PC-3 (cell line): ENCODE data around the gene EVL. TPM values are rescaled to one million over a fixed set of nuclear protein-coding genes. Genes with fewer than 3 reads are reported as not detected.
A peak's percentile ranks its signal among the peaks of the same experiment; 100 is the strongest.

Source experiments
- ATAC-seq: fragments of 200-7000 bp; cut with Tn5 transposase; 2 replicates; pipeline ENCODE4 v1.9.1; 2020; ENCODE audit warnings: mild to moderate bottlenecking, moderate library complexity
- BruUV-seq: library from RNA; stranded (reverse); fragments of 400-500 nt; replicated peaks from 2 replicates; lab custom pipeline; 2021; lab: Mats Ljungman, UMichigan
- CTCF ChIA-PET: fragments of 300-600 bp; sonication (Branson Sonifier 250); formaldehyde crosslinking; loops from one replicate; lab custom pipeline; 2022; ENCODE audit warnings: antibody characterized with exemption; lab: Charles Lee
- POLR2A ChIA-PET: fragments of 300-600 bp; sonication (Branson Sonifier 250); formaldehyde crosslinking; loops from one replicate; lab custom pipeline; 2022; ENCODE audit warnings: antibody characterized with exemption; ENCODE audit not compliant: unreplicated experiment; lab: Charles Lee
- DNase-seq: peaks from one replicate; pipeline ENCODE4 v3.0.0-alpha.2; 2015
- H2AFZ ChIP-seq: fragments of 300-600 bp; sonication (generic); 2 replicates; pipeline ENCODE4 v1.6.0; 2016; ENCODE audit warnings: antibody characterized with exemption, low read length
- H3F3A ChIP-seq: fragments of 300-600 bp; sonication (generic); one replicate; pipeline ENCODE4 v1.6.0; 2017; ENCODE audit warnings: antibody characterized with exemption, low read length, control low read depth, mild to moderate bottlenecking; ENCODE audit not compliant: unreplicated experiment
- H3K27ac ChIP-seq: fragments of 300-600 bp; sonication (generic); 2 replicates; pipeline ENCODE4 v1.5.1; 2016; ENCODE audit warnings: mild to moderate bottlenecking, low read length
- H3K27me3 ChIP-seq: fragments of 300-600 bp; sonication (generic); 2 replicates; pipeline ENCODE4 v1.6.1; 2016; ENCODE audit warnings: low read length, mixed read lengths
- H3K36me3 ChIP-seq: fragments of 300-600 bp; sonication (generic); 2 replicates; pipeline ENCODE4 v1.6.1; 2016; ENCODE audit warnings: low read depth, mixed run types, low read length, mixed read lengths
- H3K4me1 ChIP-seq: fragments of 300-600 bp; sonication (generic); 2 replicates; pipeline ENCODE4 v1.5.1; 2016; ENCODE audit warnings: low read length; ENCODE audit not compliant: insufficient read depth
- H3K4me2 ChIP-seq: fragments of 300-600 bp; sonication (generic); 2 replicates; pipeline ENCODE4 v1.6.0; 2016; ENCODE audit warnings: low read length
- H3K4me3 ChIP-seq: fragments of 300-600 bp; sonication (generic); 2 replicates; pipeline ENCODE4 v1.5.1; 2016; ENCODE audit warnings: mild to moderate bottlenecking, low read length, mixed read lengths
- H3K79me2 ChIP-seq: fragments of 300-600 bp; sonication (generic); 2 replicates; pipeline ENCODE4 v1.6.1; 2017; ENCODE audit warnings: low read length, mixed read lengths
- H3K9ac ChIP-seq: fragments of 300-600 bp; sonication (generic); 2 replicates; pipeline ENCODE4 v1.6.0; 2016; ENCODE audit warnings: mild to moderate bottlenecking, low read length
- H3K9me2 ChIP-seq: fragments of 300-600 bp; sonication (generic); replicated peaks from 2 replicates; pipeline ENCODE4 v1.6.1; 2016; ENCODE audit warnings: mixed run types, low read length, mixed read lengths
- H3K9me3 ChIP-seq: fragments of 300-600 bp; sonication (generic); 2 replicates; pipeline ENCODE4 v1.6.1; 2016; ENCODE audit warnings: low read length, mixed read lengths
- H4K20me1 ChIP-seq: fragments of 300-600 bp; sonication (generic); 2 replicates; pipeline ENCODE4 v1.6.1; 2016; ENCODE audit warnings: low read length, mixed read lengths
- EZH2 ChIP-seq: fragments of 300-600 bp; sonication (generic); IDR thresholded peaks from one replicate; pipeline ENCODE4 v1.6.1; 2017; ENCODE audit warnings: antibody characterized with exemption, mild to moderate bottlenecking, low read length; ENCODE audit not compliant: unreplicated experiment
- EZH2phosphoT487 ChIP-seq: fragments of 300-600 bp; sonication (generic); IDR thresholded peaks from 2 replicates; pipeline ENCODE4 v1.6.1; 2018; ENCODE audit warnings: mild to moderate bottlenecking, antibody characterized with exemption, low read length, borderline replicate concordance
- intact Hi-C: fragments of 100-400 bp; cut with micrococcal nuclease; formaldehyde crosslinking; loops from 2 replicates; pipeline ENCODE4 v1.9.0; 2023
- total RNA-seq: library from RNA; depleted of rRNA; stranded (reverse); fragments of >200 nt; gene quantifications from 2 replicates; pipeline ENCODE4 v1.2.3, GENCODE V29; 2014
- TF ChIP-seq, protein P1 (sequence below): fragments of 300-600 bp; sonication (generic); conservative IDR thresholded peaks from 2 replicates; pipeline ENCODE4 v1.5.1; 2017; ENCODE audit warnings: antibody characterized with exemption, low read depth, mild to moderate bottlenecking, low read length

EVL gene
- total RNA-seq, 1 experiment from 2014 or later: 26.5 TPM

DNA sequence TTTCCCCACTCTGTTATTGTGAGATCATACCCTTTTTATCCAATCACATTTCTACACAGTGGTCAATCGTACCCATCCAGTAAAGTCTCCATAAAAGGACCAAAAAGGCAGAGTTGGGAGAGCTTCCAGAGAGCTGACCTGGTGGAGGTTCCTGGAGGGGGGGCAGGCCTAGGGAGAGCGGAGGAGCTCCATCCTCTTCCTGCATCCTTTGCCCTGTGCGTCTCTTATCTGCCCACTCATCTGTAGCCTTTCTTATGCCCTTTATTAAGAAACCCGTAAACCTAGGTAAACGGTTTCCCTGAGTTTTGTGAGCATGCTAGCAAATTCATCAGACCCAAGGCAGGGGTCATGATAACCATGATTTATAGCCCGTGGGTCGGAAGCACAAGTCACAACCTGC, 26.2 kb downstream of the EVL start:
- no peak overlapping the region for H3K9ac ChIP-seq

DNA sequence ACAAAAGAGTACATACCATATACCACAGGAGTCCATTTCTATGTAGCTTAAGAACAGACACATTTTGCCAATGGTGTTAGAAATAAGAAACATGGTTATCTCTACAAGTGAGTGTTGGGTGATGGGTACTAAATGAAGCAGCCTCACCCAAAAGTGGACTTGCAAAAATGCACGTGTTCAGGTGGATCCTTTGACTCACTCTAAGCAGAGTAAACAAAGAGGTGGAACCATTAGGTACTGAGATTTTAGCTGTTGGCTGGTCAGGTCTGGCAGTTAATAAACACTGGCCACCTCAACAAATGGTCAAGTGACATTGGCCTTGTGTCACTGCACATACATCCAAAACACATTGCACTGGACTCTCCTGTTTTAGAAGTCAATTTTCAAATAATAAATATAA, 27.6 kb downstream of the EVL start:
- POLR2A ChIA-PET: interaction anchor here (0.5 kb wide), 1 partner anchor 248 kb away, joined by 3 read pairs; no protein-coding TSS in a partner anchor
- no peaks in the 10 kb centered on the region for H3K9me3 ChIP-seq
- H2AFZ ChIP-seq: no peak overlapping the region
- H3K36me3 ChIP-seq: no peaks in the 10 kb centered on the region
- no peak overlapping the region for H3K9ac ChIP-seq
- CTCF ChIA-PET: no interaction called here
- no peak overlapping the region for H3K4me3 ChIP-seq
- no peaks in the 10 kb centered on the region for H3K27me3 ChIP-seq
- H3K9me2 ChIP-seq: no peaks in the 10 kb centered on the region
- intact Hi-C loops: no loop called here
- peaks cover 3% of the 10 kb centered on the region for H3F3A ChIP-seq
- DNase-seq: peak; percentile 62
- H4K20me1 ChIP-seq: no peaks in the 10 kb centered on the region
- peaks cover 20% of the 10 kb centered on the region for H3K4me1 ChIP-seq
- TF ChIP-seq EZH2phosphoT487: no peak
- no peak for TF ChIP-seq EZH2
- TF ChIP-seq, protein P1, sequence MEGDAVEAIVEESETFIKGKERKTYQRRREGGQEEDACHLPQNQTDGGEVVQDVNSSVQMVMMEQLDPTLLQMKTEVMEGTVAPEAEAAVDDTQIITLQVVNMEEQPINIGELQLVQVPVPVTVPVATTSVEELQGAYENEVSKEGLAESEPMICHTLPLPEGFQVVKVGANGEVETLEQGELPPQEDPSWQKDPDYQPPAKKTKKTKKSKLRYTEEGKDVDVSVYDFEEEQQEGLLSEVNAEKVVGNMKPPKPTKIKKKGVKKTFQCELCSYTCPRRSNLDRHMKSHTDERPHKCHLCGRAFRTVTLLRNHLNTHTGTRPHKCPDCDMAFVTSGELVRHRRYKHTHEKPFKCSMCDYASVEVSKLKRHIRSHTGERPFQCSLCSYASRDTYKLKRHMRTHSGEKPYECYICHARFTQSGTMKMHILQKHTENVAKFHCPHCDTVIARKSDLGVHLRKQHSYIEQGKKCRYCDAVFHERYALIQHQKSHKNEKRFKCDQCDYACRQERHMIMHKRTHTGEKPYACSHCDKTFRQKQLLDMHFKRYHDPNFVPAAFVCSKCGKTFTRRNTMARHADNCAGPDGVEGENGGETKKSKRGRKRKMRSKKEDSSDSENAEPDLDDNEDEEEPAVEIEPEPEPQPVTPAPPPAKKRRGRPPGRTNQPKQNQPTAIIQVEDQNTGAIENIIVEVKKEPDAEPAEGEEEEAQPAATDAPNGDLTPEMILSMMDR: no peak
- ATAC-seq: peak; percentile 84
- H3K27ac ChIP-seq: no peak overlapping the region
- no peaks in the 10 kb centered on the region for H3K79me2 ChIP-seq
- BruUV-seq: no TSS peak
- H3K4me2 ChIP-seq: no peak overlapping the region; the same call in 1 of the 2 replicates

More for the DNA sequence above, 26.2 kb downstream of the EVL start:
- H3K4me1 ChIP-seq: peaks cover 12% of the 10 kb centered on the region
- H3K9me3 ChIP-seq: no peaks in the 10 kb centered on the region
- ATAC-seq (no peak), DNase-seq (no peak)
- ChIA-PET POLR2A (no interaction called here), CTCF (no interaction called here)
- H3K27ac ChIP-seq: no peak overlapping the region
- H3K9me2 ChIP-seq: no peaks in the 10 kb centered on the region
- H3K4me3 ChIP-seq: no peak overlapping the region
- no peak overlapping the region for H3K4me2 ChIP-seq
- BruUV-seq: no TSS peak
- TF ChIP-seq, protein P1: no peak
- no peak for TF ChIP-seq EZH2
- no peak for TF ChIP-seq EZH2phosphoT487
- H3K79me2 ChIP-seq: no peaks in the 10 kb centered on the region
- H3F3A ChIP-seq: peaks cover 2% of the 10 kb centered on the region
- no peak overlapping the region for H2AFZ ChIP-seq
- H3K27me3 ChIP-seq: no peaks in the 10 kb centered on the region
- H3K36me3 ChIP-seq: no peaks in the 10 kb centered on the region
- intact Hi-C loops: no loop called here
- H4K20me1 ChIP-seq: no peaks in the 10 kb centered on the region

GRCh38 chr14:100093319-100093718, 28.1 kb downstream of the EVL start:
- no peak overlapping the region for H3K4me3 ChIP-seq
- BruUV-seq: no TSS peak
- no peak overlapping the region for H3K4me2 ChIP-seq
- no peaks in the 10 kb centered on the region for H3K36me3 ChIP-seq
- DNase-seq (no peak), ATAC-seq (no peak)
- H3F3A ChIP-seq: peaks cover 3% of the 10 kb centered on the region
- ChIA-PET CTCF (no interaction called here), POLR2A (interaction anchor here (0.5 kb wide), 1 partner anchor 248 kb away, joined by 3 read pairs; no protein-coding TSS in a partner anchor)
- H4K20me1 ChIP-seq: no peaks in the 10 kb centered on the region
- intact Hi-C loops: no loop called here
- TF ChIP-seq EZH2phosphoT487: no peak
- TF ChIP-seq EZH2: no peak
- TF ChIP-seq, protein P1: no peak
- H3K9ac ChIP-seq: no peak overlapping the region
- H3K9me3 ChIP-seq: no peaks in the 10 kb centered on the region
- H3K79me2 ChIP-seq: no peaks in the 10 kb centered on the region
- H3K4me1 ChIP-seq: peaks cover 20% of the 10 kb centered on the region
- H3K27ac ChIP-seq: no peak overlapping the region
- H2AFZ ChIP-seq: no peak overlapping the region
- H3K9me2 ChIP-seq: no peaks in the 10 kb centered on the region
- H3K27me3 ChIP-seq: no peaks in the 10 kb centered on the region
